ENCODE measurements around the gene MAGEB3. TPM values are rescaled to one million over a fixed set of nuclear protein-coding genes. Genes with fewer than 3 reads are reported as not detected.

The MAGEB3 gene
- polyA plus RNA-seq, 4 donors, result not detected

GRCh38 chrX:30275498-30275897, 45.0 kb downstream of the MAGEB3 start:
- DNase-seq (ENCODE audit: low read depth in 4 of 4, low spot score in 3 of 4), result no peak

- DNase-seq (ENCODE audit: low read depth in 4 of 4, low spot score in 3 of 4), result no peak
Measured at GRCh38 chrX:30278365-30278764, 47.9 kb downstream of the MAGEB3 start.

- no peak for DNase-seq (ENCODE audit: low read depth in 4 of 4, low spot score in 3 of 4)
Measured at GRCh38 chrX:30280428-30280827, 50.0 kb downstream of the MAGEB3 start.

- no peak for DNase-seq (ENCODE audit: low read depth in 4 of 4, low spot score in 3 of 4)
Measured at GRCh38 chrX:30282527-30282926, 52.1 kb downstream of the MAGEB3 start.

- no peak for DNase-seq (ENCODE audit: low read depth in 4 of 4, low spot score in 3 of 4)
Measured at GRCh38 chrX:30283456-30284200, 53.2 kb downstream of the MAGEB3 start.

Other genes starting within 250 kb of the MAGEB3 start
- not detected for gene MAGEB2, start 15.1 kb upstream of the MAGEB3 start, polyA plus RNA-seq (ENCODE audit: insufficient read length in 4 of 4)
- gene MAGEB4, start 11.3 kb downstream of the MAGEB3 start, polyA plus RNA-seq (ENCODE audit: insufficient read length in 4 of 4), result not detected
- not detected for gene MAGEB1, start 16.5 kb downstream of the MAGEB3 start, polyA plus RNA-seq (ENCODE audit: insufficient read length in 4 of 4)
- gene NR0B1, start 78.7 kb downstream of the MAGEB3 start, polyA plus RNA-seq (ENCODE audit: insufficient read length in 4 of 4), result under 1 TPM in 2 of 4 donors, not detected in 2; 0.16 to 0.32 TPM

All from left renal pelvis (tissue), 4 donors.